Stimulated activated CD4-positive, alpha-beta T cell treated with anti-CD3 and anti-CD28 coated beads, TNF-alpha, amount 100 ng/mL, for 24 hours (primary cell): ENCODE measurements around the gene SGMS1.
"Not testable (repeated sequence)": the region's sequence is repeated elsewhere in the genome, so short reads cannot be mapped to it uniquely, and the experiment has no call there.

Experiments
- DNase-seq, 3 experiments: peaks; one replicate each; pipeline ENCODE4 v3.0.0-alpha.2; 2020; ENCODE audit warnings: low read depth in 3 of 3

The SGMS1 gene

GRCh38 chr10:50538555-50539398 is 85.0 kb downstream of the SGMS1 start:
- no peak for DNase-seq

- no peak for DNase-seq
Observed at GRCh38 chr10:50536617-50537240, 87.0 kb downstream of the SGMS1 start.

- not testable (repeated sequence) for DNase-seq
Observed at GRCh38 chr10:50534748-50535376, 88.9 kb downstream of the SGMS1 start.

- no peak for DNase-seq
Observed at GRCh38 chr10:50533296-50533695, 90.5 kb downstream of the SGMS1 start.

GRCh38 chr10:50531388-50532077 is 92.2 kb downstream of the SGMS1 start:
- no peak for DNase-seq

- DNase-seq, result no peak
Observed at GRCh38 chr10:50529660-50530059, 94.1 kb downstream of the SGMS1 start.

- DNase-seq, result no peak
Observed at GRCh38 chr10:50528206-50528605, 95.5 kb downstream of the SGMS1 start.

- no peak for DNase-seq
Observed at GRCh38 chr10:50527442-50528043, 96.2 kb downstream of the SGMS1 start.

GRCh38 chr10:50526185-50526584 is 97.6 kb downstream of the SGMS1 start:
- no peak for DNase-seq

- no peak for DNase-seq
Observed at GRCh38 chr10:50523357-50523756, 100.4 kb downstream of the SGMS1 start.

GRCh38 chr10:50522908-50523307 is 100.8 kb downstream of the SGMS1 start:
- DNase-seq, result no peak

- no peak for DNase-seq
Observed at GRCh38 chr10:50520115-50520514, 103.6 kb downstream of the SGMS1 start.

- no peak for DNase-seq
Observed at GRCh38 chr10:50517626-50518025, 106.1 kb downstream of the SGMS1 start.

GRCh38 chr10:50516171-50516570 is 107.6 kb downstream of the SGMS1 start:
- no peak for DNase-seq

GRCh38 chr10:50515420-50515819 is 108.3 kb downstream of the SGMS1 start:
- no peak for DNase-seq

GRCh38 chr10:50514995-50515394 is 108.8 kb downstream of the SGMS1 start:
- DNase-seq, result no peak

- DNase-seq, result no peak
Observed at GRCh38 chr10:50513956-50514355, 109.8 kb downstream of the SGMS1 start.

- DNase-seq, result no peak
Observed at GRCh38 chr10:50512743-50513416, 110.9 kb downstream of the SGMS1 start.

GRCh38 chr10:50512214-50512595 is 111.6 kb downstream of the SGMS1 start:
- no peak for DNase-seq

GRCh38 chr10:50511492-50512213 is 112.1 kb downstream of the SGMS1 start:
- DNase-seq, result no peak
